Caki2 (cell line): ENCODE results near the gene DLD. TPM values are rescaled to one million over a fixed set of nuclear protein-coding genes. Genes with fewer than 3 reads are reported as not detected.
"Not testable (repeated sequence)": the region's sequence is repeated elsewhere in the genome, so short reads cannot be mapped to it uniquely, and the experiment has no call there.

Source experiments
- DNase-seq: peaks from one replicate; pipeline ENCODE4 v3.0.0-alpha.2; 2015; ENCODE audit warnings: low read depth
- in situ Hi-C: cut with HindIII; loops from 2 replicates; pipeline ENCODE4 v1.10.0; 2016; ENCODE audit warnings: low sequenced_read_pairs, low pct_unique_long_range_greater_than_20kb, mixed read lengths
- total RNA-seq: library from RNA; depleted of rRNA; stranded (reverse); fragments of >200 nt; shearing (Covaris generic); gene quantifications from 2 replicates; pipeline ENCODE4 v1.2.3, GENCODE V29; 2014; ENCODE audit warnings: low replicate concordance; rRNA removed

The DLD gene
- total RNA-seq, 1 experiment from 2014 or later, result 35.6 TPM

- no peak for DNase-seq
- in situ Hi-C loops, result no loop called here
Measured at GRCh38 chr7:107953924-107954303, 62.9 kb downstream of the DLD start.

- in situ Hi-C loops, result no loop called here
- no peak for DNase-seq
Measured at GRCh38 chr7:107955394-107955793, 64.4 kb downstream of the DLD start.

GRCh38 chr7:107956950-107957349 is 66.0 kb downstream of the DLD start:
- in situ Hi-C loops, DNase-seq: not testable (repeated sequence)

GRCh38 chr7:107957436-107957835 is 66.5 kb downstream of the DLD start:
- DNase-seq, result no peak
- in situ Hi-C loops, result no loop called here

- no peak for DNase-seq
- in situ Hi-C loops, result no loop called here
Measured at GRCh38 chr7:107958764-107959526, 68.0 kb downstream of the DLD start.

- in situ Hi-C loops, result no loop called here
- DNase-seq, result no peak
Measured at GRCh38 chr7:107959527-107959898, 68.5 kb downstream of the DLD start.

GRCh38 chr7:107960272-107960671 is 69.3 kb downstream of the DLD start:
- in situ Hi-C loops, result no loop called here

GRCh38 chr7:107961405-107961804 is 70.4 kb downstream of the DLD start:
- in situ Hi-C loops, result no loop called here

More at GRCh38 chr7:107960272-107960671, 69.3 kb downstream of the DLD start:
- no peak for DNase-seq

GRCh38 chr7:107962817-107963216 is 71.8 kb downstream of the DLD start:
- DNase-seq, result no peak
- in situ Hi-C loops, result no loop called here

More at GRCh38 chr7:107961405-107961804, 70.4 kb downstream of the DLD start:
- DNase-seq, result no peak

- in situ Hi-C loops, result no loop called here
Measured at GRCh38 chr7:107964510-107964909, 73.5 kb downstream of the DLD start.

GRCh38 chr7:107966711-107967110 is 75.7 kb downstream of the DLD start:
- in situ Hi-C loops, result no loop called here
- DNase-seq, result peak; percentile 74

More at GRCh38 chr7:107964510-107964909, 73.5 kb downstream of the DLD start:
- peak; percentile 20 for DNase-seq

- in situ Hi-C loops, result no loop called here
Measured at GRCh38 chr7:107967420-107967819, 76.4 kb downstream of the DLD start.

GRCh38 chr7:107968449-107968848 is 77.5 kb downstream of the DLD start:
- no peak for DNase-seq
- in situ Hi-C loops, result no loop called here

More at GRCh38 chr7:107967420-107967819, 76.4 kb downstream of the DLD start:
- no peak for DNase-seq

GRCh38 chr7:107969856-107970255 is 78.9 kb downstream of the DLD start:
- DNase-seq, result no peak
- in situ Hi-C loops, result no loop called here

Other genes starting within 250 kb of the DLD start
- gene SLC26A4, start 230.4 kb upstream of the DLD start, total RNA-seq, result 0.88 TPM in 1 of 2 replicates, not detected in the other
- gene CBLL1, start 147.0 kb upstream of the DLD start, total RNA-seq, result 12.2 and 22.7 TPM in 2 replicates
- not detected in 2 replicates for gene SLC26A3, start 88.0 kb upstream of the DLD start, total RNA-seq
- 121 and 127 TPM in 2 replicates for gene LAMB1, start 112.0 kb downstream of the DLD start, total RNA-seq
- 0.54 TPM in 1 of 2 replicates, not detected in the other for gene LAMB4, start 239.2 kb downstream of the DLD start, total RNA-seq